ENCODE results near the gene CPEB1.

The CPEB1 gene

DNA sequence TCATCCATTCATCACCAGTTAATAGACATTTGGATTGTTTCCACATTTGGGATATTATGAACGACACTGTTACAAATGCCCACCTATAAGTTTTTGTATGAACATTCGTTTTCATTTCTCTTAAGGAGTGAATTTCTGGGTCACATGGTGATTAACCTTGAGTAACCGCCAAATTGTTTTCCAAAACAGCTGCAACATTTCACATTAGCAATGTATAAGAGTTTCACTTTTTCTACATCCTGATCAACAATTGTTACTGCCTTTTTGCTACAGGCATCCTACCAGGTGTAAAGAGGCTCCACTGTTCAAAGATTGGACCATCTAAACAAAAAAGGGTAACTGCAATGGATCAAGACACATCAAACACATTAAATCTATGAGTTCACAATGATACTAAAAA lies 52.0 kb downstream of the CPEB1 start:
- ChIA-PET POLR2A (no interaction called here), CTCF (no interaction called here)
- TF ChIP-seq, protein P1, sequence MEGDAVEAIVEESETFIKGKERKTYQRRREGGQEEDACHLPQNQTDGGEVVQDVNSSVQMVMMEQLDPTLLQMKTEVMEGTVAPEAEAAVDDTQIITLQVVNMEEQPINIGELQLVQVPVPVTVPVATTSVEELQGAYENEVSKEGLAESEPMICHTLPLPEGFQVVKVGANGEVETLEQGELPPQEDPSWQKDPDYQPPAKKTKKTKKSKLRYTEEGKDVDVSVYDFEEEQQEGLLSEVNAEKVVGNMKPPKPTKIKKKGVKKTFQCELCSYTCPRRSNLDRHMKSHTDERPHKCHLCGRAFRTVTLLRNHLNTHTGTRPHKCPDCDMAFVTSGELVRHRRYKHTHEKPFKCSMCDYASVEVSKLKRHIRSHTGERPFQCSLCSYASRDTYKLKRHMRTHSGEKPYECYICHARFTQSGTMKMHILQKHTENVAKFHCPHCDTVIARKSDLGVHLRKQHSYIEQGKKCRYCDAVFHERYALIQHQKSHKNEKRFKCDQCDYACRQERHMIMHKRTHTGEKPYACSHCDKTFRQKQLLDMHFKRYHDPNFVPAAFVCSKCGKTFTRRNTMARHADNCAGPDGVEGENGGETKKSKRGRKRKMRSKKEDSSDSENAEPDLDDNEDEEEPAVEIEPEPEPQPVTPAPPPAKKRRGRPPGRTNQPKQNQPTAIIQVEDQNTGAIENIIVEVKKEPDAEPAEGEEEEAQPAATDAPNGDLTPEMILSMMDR (IDR thresholded peaks at IDR 0.05; ENCODE audit: insufficient read depth, low read length, missing control alignments): no peak
- no peak overlapping the region for H3K4me3 ChIP-seq (ENCODE audit: low read depth, low read length)
- no peak for DNase-seq (ENCODE audit: low read depth, low spot score)

DNA sequence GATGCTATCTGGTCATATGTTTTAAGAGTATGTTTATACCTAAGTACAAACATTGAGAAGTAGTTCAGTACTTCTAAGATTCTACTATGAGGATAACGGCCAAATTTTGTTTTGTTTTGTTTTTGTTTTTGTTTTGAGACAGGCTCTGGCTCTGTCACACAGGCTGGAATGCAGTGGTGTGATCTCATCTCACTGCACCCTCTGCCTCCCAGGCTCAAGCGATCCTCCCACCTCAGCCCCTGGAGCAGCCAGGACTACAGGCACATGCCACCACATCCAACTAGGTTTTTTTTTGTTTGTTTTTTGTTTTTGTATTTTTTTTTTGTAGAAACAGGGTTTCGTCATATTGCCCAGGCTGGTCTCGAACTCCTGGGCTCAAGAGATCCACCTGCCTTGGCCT lies 59.4 kb downstream of the CPEB1 start:
- TF ChIP-seq, protein P1 (IDR thresholded peaks at IDR 0.05; ENCODE audit: insufficient read depth, low read length, missing control alignments): no peak
- no peak for DNase-seq (ENCODE audit: low read depth, low spot score)
- H3K4me3 ChIP-seq (ENCODE audit: low read depth, low read length): no peak overlapping the region
- ChIA-PET CTCF (no interaction called here), POLR2A (no interaction called here)

DNA sequence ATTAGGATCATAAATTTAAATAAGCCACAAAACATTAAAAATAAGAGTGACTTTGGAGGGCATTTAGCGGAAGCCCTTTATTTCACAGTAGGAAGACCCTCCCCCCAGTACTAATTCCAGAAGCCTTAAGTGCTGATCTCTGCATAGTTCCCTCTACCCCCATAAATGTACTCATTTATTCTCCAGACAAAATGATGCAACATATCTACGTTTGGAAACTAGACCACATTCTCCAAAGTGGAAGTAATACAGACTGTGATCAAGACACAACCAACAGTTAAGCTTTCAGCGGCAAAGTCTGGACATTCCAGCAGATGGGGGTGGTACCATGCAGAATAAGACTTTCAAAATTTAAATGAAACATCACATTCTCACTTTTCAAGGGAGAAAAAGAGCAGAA lies 62.1 kb downstream of the CPEB1 start:
- ChIA-PET CTCF (interaction anchor here (2.2 kb wide), 1 partner anchor 427 kb away, joined by 9 read pairs; the partner anchor contains the start of gene C15orf40), POLR2A (no interaction called here)
- TF ChIP-seq, protein P1 (IDR thresholded peaks at IDR 0.05; ENCODE audit: insufficient read depth, low read length, missing control alignments): no peak
- H3K4me3 ChIP-seq (ENCODE audit: low read depth, low read length): no peak overlapping the region
- no peak for DNase-seq (ENCODE audit: low read depth, low spot score)

DNA sequence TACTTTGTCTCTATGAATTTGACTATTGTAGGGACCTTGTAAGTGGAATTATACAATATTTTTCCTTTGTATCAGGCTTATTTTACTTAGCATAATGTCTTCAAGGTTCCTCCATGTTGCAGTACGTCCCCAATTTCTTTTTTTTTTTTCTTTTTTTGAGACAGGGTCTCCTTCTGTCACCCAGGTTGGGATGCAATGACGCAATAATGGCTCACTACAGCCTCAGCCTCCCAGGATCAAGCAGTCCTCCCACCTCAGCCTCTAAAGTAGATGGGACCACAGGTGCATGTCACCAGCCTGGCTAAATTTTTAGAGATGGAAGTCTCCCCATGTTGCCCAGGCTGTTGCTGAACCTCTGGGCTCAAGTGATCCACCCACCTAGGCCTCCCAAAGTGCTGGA lies 66.5 kb downstream of the CPEB1 start:
- ChIA-PET POLR2A (interaction anchor here (1.4 kb wide), 1 partner anchor 9 kb away, joined by 3 read pairs; no protein-coding TSS in a partner anchor), CTCF (no interaction called here)
- DNase-seq (ENCODE audit: low read depth, low spot score): no peak
- H3K4me3 ChIP-seq (ENCODE audit: low read depth, low read length): no peak overlapping the region
- TF ChIP-seq, protein P1 (IDR thresholded peaks at IDR 0.05; ENCODE audit: insufficient read depth, low read length, missing control alignments): no peak

DNA sequence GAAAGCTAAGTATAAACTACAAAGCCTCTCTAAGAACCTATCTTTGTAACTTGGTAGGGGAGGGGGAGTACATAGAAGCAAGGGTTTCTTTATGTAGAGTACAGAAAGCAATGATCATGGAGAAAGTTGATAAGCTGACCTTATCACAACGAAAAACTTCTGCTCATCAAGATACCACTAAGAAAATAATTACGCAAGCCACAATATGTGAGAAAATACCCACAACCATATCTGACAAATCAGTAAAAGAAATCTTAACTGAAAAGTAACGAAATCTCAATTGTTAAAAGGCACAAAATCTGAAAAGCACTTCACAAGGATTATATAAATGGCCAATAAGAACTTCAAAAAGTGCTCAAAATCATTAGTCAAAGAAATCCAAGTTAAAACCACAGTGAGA lies 71.8 kb downstream of the CPEB1 start:
- ChIA-PET POLR2A (no interaction called here), CTCF (interaction anchor here (1.1 kb wide), 1 partner anchor 425 kb away, joined by 4 read pairs; no protein-coding TSS in a partner anchor)
- no peak overlapping the region for H3K4me3 ChIP-seq (ENCODE audit: low read depth, low read length)
- TF ChIP-seq, protein P1 (IDR thresholded peaks at IDR 0.05; ENCODE audit: insufficient read depth, low read length, missing control alignments): no peak
- DNase-seq (ENCODE audit: low read depth, low spot score): no peak

DNA sequence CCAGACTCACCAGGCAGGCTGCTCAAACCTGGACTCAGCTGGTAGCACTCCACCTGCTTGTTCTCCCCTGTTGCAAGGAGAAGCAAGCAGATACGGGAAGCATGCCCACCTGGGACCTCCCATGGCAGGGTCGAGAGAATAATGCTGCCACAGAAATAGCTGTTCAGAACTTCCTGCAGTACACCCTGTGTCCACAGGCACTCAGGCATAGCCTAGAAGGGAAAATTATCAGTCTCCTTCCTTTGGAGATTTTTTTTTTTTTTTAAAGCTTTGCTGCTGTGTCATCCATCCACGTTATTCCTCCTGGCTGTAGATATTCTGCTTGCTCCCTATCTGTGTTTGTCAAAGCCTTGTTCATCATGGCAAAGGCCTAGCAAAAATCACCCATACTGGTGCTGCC lies 74.2 kb downstream of the CPEB1 start:
- ChIA-PET POLR2A (interaction anchor here (0.6 to 3.5 kb wide), 2 partner anchors 30 to 32 kb away, joined by 3 to 14 read pairs; partner anchors contain the start of gene RPS17), CTCF (interaction anchor here (1.3 to 1.9 kb wide), 5 partner anchors 11 to 438 kb away, joined by 3 to 5 read pairs (median 4); no protein-coding TSS in a partner anchor)
- DNase-seq (ENCODE audit: low read depth, low spot score): no peak
- TF ChIP-seq, protein P1 (IDR thresholded peaks at IDR 0.05; ENCODE audit: insufficient read depth, low read length, missing control alignments): no peak
- no peak overlapping the region for H3K4me3 ChIP-seq (ENCODE audit: low read depth, low read length)
